CD14-positive monocyte (primary cell): ENCODE measurements around the gene RNF141. TPM values are rescaled to one million over a fixed set of nuclear protein-coding genes. Genes with fewer than 3 reads are reported as not detected.

ENCODE experiments used
- DNase-seq, 3 donors: peaks; one replicate each; pipeline ENCODE4 v3.0.0-alpha.2; 2011 to 2022
- H2AFZ ChIP-seq: 2 replicates; pipeline ENCODE4 v1.6.0; 2012; ENCODE audit warnings: mild to moderate bottlenecking, low read depth, low read length, inconsistent platforms; ENCODE audit not compliant: insufficient read depth, poor library complexity, severe bottlenecking
- H3K27ac ChIP-seq, 2 donors: 1 replicate in 1 of 2; 2 replicates in 1 of 2; pipeline ENCODE4 v1.5.1; 2012 to 2013; ENCODE audit warnings: low read length in 2 of 2, control low read depth in 1 of 2, inconsistent platforms in 1 of 2, low read depth in 1 of 2, mild to moderate bottlenecking in 1 of 2
- H3K27me3 ChIP-seq, 2 donors: one replicate each; pipeline versions ENCODE4 v1.6.0 to v1.6.1; 2011 to 2013; ENCODE audit warnings: low read length in 2 of 2; ENCODE audit not compliant: control insufficient read depth in 2 of 2, insufficient read depth in 2 of 2
- H3K36me3 ChIP-seq, 2 donors: replicated peaks in 1 of 2; 1 replicate in 1 of 2; 2 replicates in 1 of 2; pipeline versions ENCODE4 v1.5.1 to v1.6.1; 2012 to 2013; ENCODE audit warnings: low read length in 2 of 2, control low read depth in 1 of 2, inconsistent platforms in 1 of 2, mild to moderate bottlenecking in 1 of 2; ENCODE audit not compliant: insufficient read depth in 2 of 2, control insufficient read depth in 1 of 2
- H3K4me1 ChIP-seq, 2 donors: 1 replicate in 1 of 2; 2 replicates in 1 of 2; pipeline versions ENCODE4 v1.5.1 to v1.6.1; 2012 to 2013; ENCODE audit warnings: low read length in 2 of 2, control low read depth in 1 of 2, inconsistent platforms in 1 of 2, mild to moderate bottlenecking in 1 of 2, moderate library complexity in 1 of 2; ENCODE audit not compliant: insufficient read depth in 2 of 2, control insufficient read depth in 1 of 2
- H3K4me2 ChIP-seq: replicated peaks from 2 replicates; pipeline ENCODE3; 2012; ENCODE audit warnings: low read length, moderate library complexity, mild to moderate bottlenecking; ENCODE audit not compliant: poor library complexity, severe bottlenecking; ENCODE audit errors: extremely low read depth
- H3K4me3 ChIP-seq, 3 experiments: fragments of 200-600 bp in 1 of 3; sonication (generic) in 1 of 3; replicated peaks in 1 of 3; 1 replicate in 2 of 3; 2 replicates in 1 of 3; pipeline ENCODE4 v1.5.1; 2011 to 2013; ENCODE audit warnings: low read length in 3 of 3, mild to moderate bottlenecking in 3 of 3, control low read depth in 2 of 3, low read depth in 2 of 3, inconsistent platforms in 1 of 3, moderate library complexity in 1 of 3
- H3K79me2 ChIP-seq: 2 replicates; pipeline ENCODE4 v1.6.0; 2012; ENCODE audit warnings: mild to moderate bottlenecking, control low read depth, inconsistent platforms, low read length, moderate library complexity; ENCODE audit not compliant: insufficient read depth
- H3K9ac ChIP-seq: 2 replicates; pipeline ENCODE4 v1.6.0; 2017; ENCODE audit warnings: low read length, mild to moderate bottlenecking; ENCODE audit not compliant: insufficient read depth, poor library complexity, severe bottlenecking
- H3K9me3 ChIP-seq, 2 donors: replicated peaks in 1 of 2; 1 replicate in 1 of 2; 2 replicates in 1 of 2; pipeline versions ENCODE4 v1.5.1 to v1.6.1; 2012 to 2013; ENCODE audit warnings: low read length in 2 of 2, control low read depth in 1 of 2; ENCODE audit not compliant: control insufficient read depth in 1 of 2, insufficient read depth in 1 of 2
- H4K20me1 ChIP-seq: 2 replicates; pipeline ENCODE4 v1.6.0; 2012; ENCODE audit warnings: mild to moderate bottlenecking, low read length, control low read depth, moderate library complexity; ENCODE audit not compliant: insufficient read depth
- H3K27ac Mint-ChIP-seq, 7 donors: one replicate each; pipeline ENCODE4 v1.8.0; 2020; ENCODE audit warnings: mild to moderate bottlenecking in 7 of 7, mixed read lengths in 7 of 7, moderate library complexity in 6 of 7, inconsistent platforms in 2 of 7
- H3K27me3 Mint-ChIP-seq, 3 donors: one replicate each; pipeline ENCODE4 v1.8.0; 2021 to 2022; ENCODE audit warnings: low read depth in 3 of 3, mild to moderate bottlenecking in 3 of 3, mixed read lengths in 3 of 3, moderate library complexity in 3 of 3, inconsistent platforms in 1 of 3
- H3K36me3 Mint-ChIP-seq, 2 donors: one replicate each; pipeline ENCODE4 v1.8.0; 2020; ENCODE audit warnings: mixed read lengths in 2 of 2, inconsistent platforms in 1 of 2, mild to moderate bottlenecking in 1 of 2
- H3K4me1 Mint-ChIP-seq: one replicate; pipeline ENCODE4 v1.8.0; 2020; ENCODE audit warnings: mild to moderate bottlenecking, mixed read lengths
- H3K4me3 Mint-ChIP-seq, 2 donors: one replicate each; pipeline ENCODE4 v1.8.0; 2020; ENCODE audit warnings: mild to moderate bottlenecking in 2 of 2, mixed read lengths in 2 of 2, moderate library complexity in 1 of 2
- H3K9me3 Mint-ChIP-seq, 7 donors: one replicate each; pipeline ENCODE4 v1.8.0; 2020 to 2022; ENCODE audit warnings: mixed read lengths in 7 of 7, mild to moderate bottlenecking in 6 of 7, moderate library complexity in 6 of 7, inconsistent platforms in 2 of 7
- CTCF ChIP-seq: fragments of 200-600 bp; IDR thresholded peaks from one replicate; pipeline ENCODE4 v1.8.0; 2022; ENCODE audit warnings: antibody characterized with exemption, mild to moderate bottlenecking
- WGBS: methylation state at CpG from one replicate; pipeline ENCODE4 v1.1.5; 2013; ENCODE audit warnings: missing lambda C conversion rate; ENCODE audit not compliant: insufficient coverage; 5-methylcytosine and 5-hydroxymethylcytosine counted together
- intact Hi-C, 2 donors: fragments of 100-400 bp; cut with micrococcal nuclease; formaldehyde crosslinking; loops; one replicate each; pipeline versions ENCODE4 v1.15.0 to v1.15.1; 2023
- polyA plus RNA-seq, 3 donors: library from polyadenylated mRNA; depleted of rRNA in 1 of 3; unstranded in 2 of 3; stranded (reverse) in 1 of 3; fragments of 300-500 nt in 2 of 3; fragments of >200 nt in 1 of 3; fragmentation: Illumina TruSeq in 2 of 3; gene quantifications; 1 replicate in 2 of 3; 2 replicates in 1 of 3; pipeline ENCODE4 v1.2.3, GENCODE V29; 2012 to 2021

The RNF141 gene
- polyA plus RNA-seq, 3 donors, result 19.7 to 114 (median 98.3) TPM

- Histone ChIP-seq H3K4me1 (peaks cover 6 to 11% of the 10 kb centered on the region in 2 donors), H3K4me2 (no peak overlapping the region), H3K79me2 (peaks cover 46% of the 10 kb centered on the region), H3K9me3 (no peaks in the 10 kb centered on the region), H3K4me3 (no peak overlapping the region), H3K27ac (no peak overlapping the region), H3K27me3 (no peaks in the 10 kb centered on the region), H3K9ac (no peak overlapping the region), H2AFZ (no peak overlapping the region), H3K36me3 (peaks cover 85 to 99% of the 10 kb centered on the region in 2 donors), H4K20me1 (peaks cover 84% of the 10 kb centered on the region)
- intact Hi-C loops, result no loop called here
- H3K27me3 Mint-ChIP-seq, result no peaks in the 10 kb centered on the region
- DNase-seq, result no peak
- H3K4me1 Mint-ChIP-seq, result peaks cover 14% of the 10 kb centered on the region
- peaks cover 81 to 95% of the 10 kb centered on the region in 2 donors for H3K36me3 Mint-ChIP-seq
- H3K9me3 Mint-ChIP-seq, result no peaks in the 10 kb centered on the region
- WGBS, result 95% methylated on average over 3 of the region's 6 CpGs
- no peak overlapping the region for H3K4me3 Mint-ChIP-seq
- peak overlapping the region in 2 of 7 donors; percentile 21 to 50 for H3K27ac Mint-ChIP-seq
- TF ChIP-seq CTCF, result no peak
Measured at GRCh38 chr11:10480026-10480425, 61.0 kb downstream of the RNF141 start.

GRCh38 chr11:10478574-10479550 lies 62.1 kb downstream of the RNF141 start:
- no peaks in the 10 kb centered on the region for H3K9me3 ChIP-seq
- H3K36me3 Mint-ChIP-seq, result peaks cover 82 to 95% of the 10 kb centered on the region in 2 donors

More at GRCh38 chr11:10478574-10479550, 62.1 kb downstream of the RNF141 start:
- Mint-ChIP-seq H3K27me3 (no peaks in the 10 kb centered on the region), H3K27ac (peak overlapping the region in 2 of 7 donors; percentile 14 to 75), H3K4me1 (peaks cover 14% of the 10 kb centered on the region), H3K9me3 (no peaks in the 10 kb centered on the region), H3K4me3 (no peak overlapping the region)
- WGBS, result 96% methylated on average over 14 of the region's 16 CpGs
- Histone ChIP-seq H3K4me1 (peaks cover 6 to 11% of the 10 kb centered on the region in 2 donors), H3K27me3 (no peaks in the 10 kb centered on the region), H2AFZ (no peak overlapping the region), H3K4me2 (no peak overlapping the region), H3K27ac (no peak overlapping the region), H3K79me2 (peaks cover 57% of the 10 kb centered on the region), H3K4me3 (no peak overlapping the region), H4K20me1 (peaks cover 90% of the 10 kb centered on the region), H3K9ac (no peak overlapping the region), H3K36me3 (peaks cover 82 to 99% of the 10 kb centered on the region in 2 donors)
- DNase-seq, result no peak
- TF ChIP-seq CTCF, result no peak
- intact Hi-C loops, result no loop called here
